GM18498 (cell line): ENCODE data around the gene EAF2.
"Not testable (repeated sequence)": the region's sequence is repeated elsewhere in the genome, so short reads cannot be mapped to it uniquely, and the experiment has no call there.

Source experiments
- ATAC-seq: cut with Tn5 transposase; IDR thresholded peaks from one replicate; pipeline ENCODE4 v1.9.1; 2021; ENCODE audit warnings: mild to moderate bottlenecking, moderate library complexity; ENCODE audit not compliant: unreplicated experiment

The EAF2 gene

DNA sequence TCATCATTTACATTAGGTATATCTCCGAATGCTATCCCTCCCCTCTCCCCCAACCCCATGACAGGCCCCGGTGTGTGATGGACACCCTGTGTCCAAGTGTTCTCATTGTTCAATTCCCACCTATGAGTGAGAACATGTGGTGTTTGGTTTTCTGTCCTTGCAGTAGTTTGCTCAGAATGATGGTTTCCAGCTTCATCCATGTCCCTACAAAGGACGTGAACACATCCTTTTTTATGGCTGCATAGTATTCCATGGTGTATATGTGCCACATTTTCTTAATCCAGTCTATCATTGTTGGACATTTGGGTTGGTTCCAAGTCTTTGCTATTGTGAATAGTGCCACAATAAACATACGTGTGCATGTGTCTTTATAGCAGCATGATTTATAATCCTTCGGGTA is 22.8 kb downstream of the EAF2 start:
- ATAC-seq, result not testable (repeated sequence)

DNA sequence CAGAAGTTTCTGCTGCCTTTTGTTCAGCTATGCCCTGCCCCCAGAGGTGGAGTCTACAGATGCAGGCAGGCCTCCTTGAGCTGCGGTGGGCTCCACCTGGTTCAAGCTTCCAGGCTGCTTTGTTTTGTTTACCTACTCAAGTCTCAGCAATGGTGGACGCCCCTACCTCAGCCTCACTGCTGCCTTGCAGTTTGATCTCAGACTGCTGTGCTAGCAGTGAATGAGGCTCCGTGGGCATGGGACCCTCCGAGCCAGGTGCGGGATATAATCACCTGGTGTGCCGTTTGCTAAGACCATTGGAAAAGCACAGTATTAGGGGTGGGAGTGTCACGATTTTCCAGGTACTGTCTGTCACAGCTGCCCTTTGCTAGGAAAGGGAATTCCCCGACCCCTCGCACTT is 28.2 kb downstream of the EAF2 start:
- not testable (repeated sequence) for ATAC-seq

- no peak for ATAC-seq
These were observed 28.8 kb downstream of the EAF2 start for GRCh38 chr3:121863801-121864200.

DNA sequence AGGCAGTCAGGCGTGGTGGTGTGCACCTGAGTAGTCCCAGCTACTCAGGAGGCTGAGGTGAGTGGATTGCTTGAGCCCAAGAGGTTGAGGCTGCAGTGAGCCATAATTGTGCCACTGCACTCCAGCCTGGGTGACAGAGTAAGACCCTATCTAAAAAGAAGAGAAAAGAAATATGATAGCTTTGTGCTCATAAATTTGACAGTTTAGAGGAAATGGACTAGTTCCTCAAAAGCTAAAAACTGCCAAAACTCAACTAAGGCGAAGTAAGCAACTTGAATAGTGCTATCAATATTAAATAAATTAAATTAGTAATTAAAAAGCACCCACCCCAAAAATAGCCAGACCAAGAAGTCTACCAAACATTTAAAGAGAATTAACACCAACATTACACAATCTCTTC is 34.7 kb downstream of the EAF2 start:
- no peak for ATAC-seq

GRCh38 chr3:121870717-121871116 is 35.7 kb downstream of the EAF2 start:
- ATAC-seq, result no peak

GRCh38 chr3:121871430-121871829 is 36.4 kb downstream of the EAF2 start:
- ATAC-seq, result no peak

- no peak for ATAC-seq
These were observed 43.4 kb downstream of the EAF2 start for GRCh38 chr3:121878411-121878810.

DNA sequence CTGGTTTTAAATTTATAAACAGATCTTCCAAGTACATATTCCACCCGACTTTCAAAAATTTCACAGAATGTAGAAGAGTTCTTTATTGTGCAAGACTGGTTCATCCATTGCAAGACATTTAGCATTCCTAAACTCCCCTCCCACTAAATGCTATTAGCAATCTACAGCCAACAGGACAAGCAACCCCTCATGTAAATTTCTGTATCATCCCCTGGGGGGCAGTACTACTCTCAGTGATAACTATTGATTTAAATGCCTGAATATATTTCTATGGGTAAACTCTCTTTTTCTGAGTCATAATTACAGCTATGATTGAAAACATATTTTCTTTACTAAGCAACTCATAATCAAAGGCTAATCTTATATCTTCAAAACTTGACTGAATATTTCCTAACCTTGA is 48.5 kb downstream of the EAF2 start:
- ATAC-seq, result no peak

- ATAC-seq, result no peak
These were observed 50.4 kb downstream of the EAF2 start for GRCh38 chr3:121885386-121885785.

DNA sequence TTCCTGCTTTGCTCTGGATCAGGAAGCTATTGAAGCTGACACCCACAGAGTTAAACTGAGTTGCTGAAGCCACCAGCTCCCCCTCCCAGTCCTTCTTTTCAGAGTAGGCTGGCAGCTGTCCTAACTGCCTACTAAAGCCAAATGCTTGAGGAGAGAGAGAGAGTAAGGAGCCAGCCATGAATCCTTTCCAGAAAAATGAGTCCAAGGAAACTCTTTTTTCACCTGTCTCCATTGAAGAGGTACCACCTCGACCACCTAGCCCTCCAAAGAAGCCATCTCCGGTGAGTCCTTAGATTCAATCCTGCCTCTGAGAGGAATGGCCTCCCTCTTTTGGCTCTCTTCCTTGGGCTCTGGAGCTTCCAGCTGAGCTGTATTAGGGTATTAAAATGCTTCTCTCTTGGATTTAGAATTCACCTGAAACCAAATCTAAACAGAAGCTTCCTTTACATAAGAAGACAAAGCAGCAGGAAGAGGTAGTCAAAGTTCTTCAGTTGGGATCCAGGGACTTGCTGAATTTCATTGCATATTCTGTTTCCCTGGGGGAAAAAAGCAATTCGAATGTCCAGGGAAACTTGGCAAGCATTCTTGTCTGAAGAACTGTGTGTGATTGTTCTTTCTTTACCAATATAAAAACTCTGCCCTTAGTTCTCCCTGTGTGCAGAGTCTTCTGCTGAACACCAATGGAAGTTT is 59.4 kb downstream of the EAF2 start, which contains the start of gene SLC15A2:
TSS of gene SLC15A2 (plus strand) at position 101 of the 690 bp plus-strand sequence. CDS start at position 177, 76 bp downstream.
- ATAC-seq, result no peak

DNA sequence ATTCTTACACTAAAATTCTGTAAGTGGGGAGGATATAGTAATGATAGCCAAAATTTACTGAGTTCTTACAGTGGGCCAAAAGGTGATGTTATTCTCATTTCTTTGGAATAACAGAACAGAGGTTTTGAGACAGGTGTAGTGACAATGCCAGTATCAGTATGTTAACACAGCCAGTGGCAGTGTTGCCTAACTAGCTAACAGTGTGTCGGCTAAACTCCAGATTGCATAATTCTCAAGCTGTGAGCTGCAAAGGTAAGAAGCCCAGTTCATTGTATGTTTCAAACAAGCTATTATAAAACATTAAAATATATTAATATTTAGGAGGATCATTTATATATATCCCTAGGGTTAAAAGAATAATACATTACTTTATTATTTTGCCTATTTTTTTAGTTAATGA is 60.1 kb downstream of the EAF2 start:
- ATAC-seq, result no peak

- ATAC-seq, result no peak
These were observed 60.7 kb downstream of the EAF2 start for GRCh38 chr3:121895736-121896135.

- ATAC-seq, result no peak
These were observed 61.8 kb downstream of the EAF2 start for GRCh38 chr3:121896823-121897222.

DNA sequence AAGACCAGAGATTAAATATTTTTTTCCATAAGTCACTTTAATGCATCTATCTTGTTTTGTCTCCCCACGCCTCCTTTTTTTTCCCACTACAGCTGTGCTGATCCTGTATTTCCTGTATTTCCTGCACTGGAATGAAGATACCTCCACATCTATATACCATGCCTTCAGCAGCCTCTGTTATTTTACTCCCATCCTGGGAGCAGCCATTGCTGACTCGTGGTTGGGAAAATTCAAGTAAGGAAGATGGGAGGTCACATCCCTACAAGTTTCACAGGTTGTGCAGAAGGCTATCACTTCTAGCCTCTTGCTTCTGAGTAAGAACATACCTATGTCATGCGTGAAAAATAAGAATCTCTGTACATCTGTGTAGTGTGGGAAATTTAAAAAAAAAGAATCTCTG is 62.3 kb downstream of the EAF2 start:
- ATAC-seq, result no peak

- no peak for ATAC-seq
These were observed 78.4 kb downstream of the EAF2 start for GRCh38 chr3:121913305-121913990.

GRCh38 chr3:121914081-121914998 is 79.3 kb downstream of the EAF2 start:
- no peak for ATAC-seq

DNA sequence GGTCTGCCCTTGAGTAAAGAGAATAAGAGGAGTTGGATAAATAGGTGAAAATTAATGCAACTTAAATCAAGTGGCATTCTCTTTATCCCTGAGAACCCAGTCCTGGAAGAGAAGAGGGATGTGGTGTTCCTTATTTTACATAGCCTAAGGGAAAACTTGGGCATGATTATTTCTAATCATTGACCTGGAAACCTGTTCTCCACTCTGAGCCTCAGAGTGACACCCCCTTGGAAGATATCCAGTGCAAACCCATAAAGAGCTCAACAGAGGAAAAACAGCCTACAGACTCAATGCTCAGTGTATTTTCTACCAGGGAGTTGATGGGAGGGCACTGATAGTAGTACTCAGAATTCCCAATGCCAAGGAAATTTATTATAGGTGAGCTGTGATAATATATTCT is 81.2 kb downstream of the EAF2 start:
- no peak for ATAC-seq

GRCh38 chr3:121918779-121919483 is 83.9 kb downstream of the EAF2 start:
- no peak for ATAC-seq

GRCh38 chr3:121924734-121925133 is 89.7 kb downstream of the EAF2 start:
- ATAC-seq, result no peak

- no peak for ATAC-seq
These were observed 91.4 kb downstream of the EAF2 start for GRCh38 chr3:121926380-121926779.
